GM19468 (cell line): ENCODE results near the gene ATXN1.
"Not testable (repeated sequence)": the region's sequence is repeated elsewhere in the genome, so short reads cannot be mapped to it uniquely, and the experiment has no call there.

Source experiments
- ATAC-seq: cut with Tn5 transposase; IDR thresholded peaks from one replicate; pipeline ENCODE4 v1.9.1; 2021; ENCODE audit warnings: mild to moderate bottlenecking, moderate library complexity, moderate number of reproducible peaks; ENCODE audit not compliant: unreplicated experiment; ENCODE audit errors: extremely low read depth

The ATXN1 gene

DNA sequence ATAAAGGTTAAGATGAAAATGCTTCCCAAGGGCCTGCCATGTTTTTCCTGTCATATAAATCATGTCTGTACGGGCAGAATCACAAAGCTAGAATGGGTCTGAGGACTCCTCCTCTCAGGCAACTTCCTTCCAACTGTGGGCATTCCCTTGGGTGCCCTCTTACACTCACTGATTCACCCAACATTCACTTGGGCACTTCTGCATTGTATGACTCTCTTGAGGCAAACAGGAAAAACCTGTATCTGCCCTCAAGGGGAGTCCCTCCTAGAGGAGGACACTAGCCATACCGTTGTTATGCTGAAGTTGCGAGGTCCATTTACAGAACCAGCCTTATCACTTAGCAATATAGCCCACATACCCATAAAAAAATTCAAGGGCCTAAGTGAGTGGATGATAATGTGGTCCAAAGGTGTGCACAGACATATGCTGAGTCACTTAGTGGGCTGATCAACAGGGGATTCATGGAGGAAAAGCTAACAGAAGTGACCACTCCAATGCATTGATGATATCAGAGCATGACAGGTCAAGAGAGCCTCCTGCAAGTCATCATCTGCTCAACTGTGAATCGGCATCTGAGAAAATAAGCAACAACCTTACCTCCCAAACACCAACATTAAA, 131.1 kb downstream of the ATXN1 start:
- ATAC-seq = no peak

DNA sequence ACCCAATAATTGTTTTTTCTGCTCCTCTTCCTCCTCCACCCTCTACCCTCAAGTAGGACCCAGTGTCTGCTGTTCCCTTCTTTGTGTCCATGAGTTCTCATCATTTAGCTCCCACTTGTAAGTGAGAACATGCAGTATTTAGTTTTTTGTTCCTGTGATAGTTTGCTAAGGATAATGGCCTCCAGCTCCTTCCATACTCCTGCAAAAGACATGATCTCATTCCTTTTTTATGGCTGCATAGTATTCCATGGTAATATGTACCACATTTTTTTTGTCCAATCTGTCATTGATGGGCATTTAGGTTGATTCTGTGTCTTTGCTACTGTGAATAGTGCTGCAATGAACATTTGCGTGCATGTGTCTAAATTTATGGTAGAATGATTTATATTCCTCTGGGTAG, 132.7 kb downstream of the ATXN1 start:
- not testable (repeated sequence) for ATAC-seq

DNA sequence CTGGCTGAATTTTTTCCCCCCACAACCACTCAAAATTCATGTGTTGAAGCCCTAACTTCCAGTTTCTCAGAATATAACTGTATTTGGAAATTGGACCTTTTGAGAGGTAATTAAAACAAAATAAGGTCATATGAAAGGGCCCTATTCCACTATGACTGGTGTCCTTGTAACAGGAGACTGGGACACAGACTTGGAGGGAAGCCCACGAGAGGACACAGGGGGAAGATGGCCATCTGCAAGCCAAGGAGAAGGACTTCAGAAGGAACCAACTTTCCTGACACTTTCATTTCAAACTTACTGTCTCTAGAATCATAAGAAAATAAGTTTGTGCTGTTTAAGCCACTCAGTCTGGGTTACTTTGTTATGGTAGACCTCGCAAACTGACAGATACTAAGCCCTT, 134.6 kb downstream of the ATXN1 start:
- no peak for ATAC-seq

DNA sequence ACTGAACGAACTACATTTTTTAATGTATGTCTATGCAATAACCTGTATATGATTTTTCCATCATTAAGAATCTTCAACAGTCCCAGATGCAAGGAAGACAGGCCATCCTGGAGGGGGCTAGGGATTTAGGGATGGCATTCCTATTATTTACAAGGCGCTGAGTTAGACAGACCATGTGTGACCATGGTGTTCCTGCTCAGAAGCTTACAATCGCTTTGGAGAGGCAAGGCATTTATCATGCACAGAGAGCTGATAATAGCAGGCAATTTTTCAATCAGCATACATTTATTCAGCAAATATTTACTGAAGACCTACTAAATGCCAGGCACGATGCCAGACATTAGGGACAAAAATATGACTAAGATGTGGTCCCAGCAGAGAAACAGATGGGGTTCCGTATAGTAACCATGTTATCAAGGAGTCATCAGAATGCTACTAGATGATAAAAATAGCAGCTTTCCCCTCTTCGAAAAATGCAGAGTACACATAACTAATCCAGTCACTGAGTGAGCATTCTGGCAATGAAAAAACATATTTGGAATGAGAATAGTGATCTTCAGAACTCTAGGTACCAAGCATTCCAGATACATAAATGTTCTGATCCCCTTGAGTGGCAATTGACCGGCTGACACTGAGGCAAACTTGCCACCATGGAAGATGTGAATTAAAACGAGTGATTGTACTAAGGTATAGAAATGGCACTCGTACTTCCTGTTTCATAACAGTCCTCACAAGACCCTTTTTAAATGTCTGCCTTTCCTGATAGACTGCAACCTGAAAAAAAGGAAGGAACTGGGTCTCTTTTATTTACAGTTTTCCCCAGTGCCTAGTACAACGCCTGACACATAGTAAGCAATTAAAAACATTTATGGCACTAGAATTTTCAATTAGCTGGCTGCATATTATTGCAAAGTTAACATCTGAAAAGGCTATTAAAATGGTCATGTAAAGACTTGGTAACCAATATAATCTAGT, 135.7 kb downstream of the ATXN1 start:
- no peak for ATAC-seq

DNA sequence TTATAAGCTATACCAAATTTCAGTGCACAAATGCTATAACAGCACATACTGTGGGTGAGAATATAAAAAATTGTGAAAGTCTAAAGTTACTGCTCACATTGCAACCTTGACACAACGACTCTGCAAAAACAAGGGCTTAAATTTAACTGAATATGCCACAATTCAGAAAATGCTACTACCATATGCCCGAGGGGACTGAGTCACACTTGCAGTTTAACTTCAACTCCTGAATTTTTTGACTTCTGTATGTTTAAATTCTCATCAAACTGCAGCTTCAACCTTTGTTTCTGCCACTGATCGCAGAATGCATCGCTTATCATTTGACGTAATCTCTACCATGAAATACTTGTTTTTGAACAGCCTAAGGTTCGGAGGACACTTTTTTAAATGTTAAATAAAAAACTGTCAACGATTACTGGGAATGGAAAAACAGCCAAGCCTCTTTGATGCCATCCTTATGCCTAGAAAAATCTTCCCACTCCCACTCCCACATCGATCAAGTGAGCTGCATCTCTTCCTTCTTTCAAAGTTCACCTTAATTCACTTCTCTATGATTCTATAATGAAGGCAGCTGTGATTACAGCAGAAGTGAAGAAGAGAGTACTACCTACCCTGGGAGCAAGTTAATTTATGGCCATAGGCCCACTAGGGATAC, 136.5 kb downstream of the ATXN1 start:
- ATAC-seq = no peak

DNA sequence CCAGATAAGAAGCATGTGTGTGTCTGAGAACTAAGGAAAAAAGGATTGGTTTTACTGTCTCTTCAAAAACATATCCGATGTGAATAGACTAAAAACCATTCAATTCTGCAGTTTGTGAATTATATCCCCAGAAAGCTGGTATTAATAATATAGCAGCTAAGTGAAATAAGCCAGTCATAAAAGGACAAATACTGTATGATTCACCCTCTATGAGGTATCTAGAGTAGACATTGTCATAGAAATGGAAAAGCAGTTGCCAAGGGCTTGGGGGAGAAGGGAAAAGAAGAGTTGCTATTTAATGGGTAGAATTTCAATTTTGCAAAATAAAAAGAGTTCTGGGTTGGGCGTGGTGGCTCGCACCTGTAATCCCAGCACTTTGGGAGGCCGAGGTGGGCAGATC, 137.5 kb downstream of the ATXN1 start:
- no peak for ATAC-seq

DNA sequence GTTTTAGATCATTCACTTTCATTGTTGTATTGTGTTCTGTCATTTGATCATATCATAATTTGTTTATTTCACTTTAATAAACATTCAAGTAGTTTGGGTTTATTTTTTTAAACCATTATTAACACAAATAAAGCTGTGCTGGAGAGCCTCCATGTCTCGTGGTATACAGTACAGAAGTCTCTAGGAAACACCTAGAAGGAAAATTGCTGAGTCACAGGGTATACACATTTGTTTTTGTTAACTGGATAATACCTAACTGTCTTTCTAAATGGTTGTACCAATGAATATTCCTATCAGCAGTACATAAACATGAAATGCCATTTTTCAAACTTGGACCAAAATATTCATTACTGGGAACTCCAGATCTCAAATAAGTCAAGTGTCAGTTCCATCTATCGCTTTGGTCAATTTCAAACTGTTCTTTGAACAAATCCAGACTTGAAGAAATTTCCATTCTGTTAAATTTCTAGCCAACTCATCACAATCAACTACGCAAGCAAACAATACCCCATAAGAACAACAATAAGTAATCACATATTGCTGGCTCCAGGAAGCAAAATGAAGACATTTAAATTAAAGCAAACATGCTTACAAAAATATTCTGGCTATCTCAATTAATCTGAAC, 138.1 kb downstream of the ATXN1 start:
- ATAC-seq = no peak

DNA sequence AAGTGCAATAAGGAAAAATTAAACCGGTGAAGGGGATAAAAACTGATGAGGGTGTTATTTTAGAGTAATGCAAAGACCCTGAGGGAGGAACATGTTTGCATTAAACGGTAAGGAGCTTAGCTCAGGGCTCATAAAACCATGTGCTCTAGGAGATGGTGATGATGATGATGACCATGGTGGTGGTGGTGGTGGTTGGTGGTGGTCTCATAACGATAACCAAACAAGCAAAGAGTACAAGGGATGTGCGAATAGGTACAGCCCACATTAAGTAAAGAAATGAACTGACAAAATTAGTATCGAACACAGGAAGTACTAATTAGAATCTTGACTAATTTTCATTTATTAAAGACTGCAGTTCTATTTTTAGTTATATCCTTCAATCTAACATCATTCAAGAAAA, 139.1 kb downstream of the ATXN1 start:
- ATAC-seq = no peak

DNA sequence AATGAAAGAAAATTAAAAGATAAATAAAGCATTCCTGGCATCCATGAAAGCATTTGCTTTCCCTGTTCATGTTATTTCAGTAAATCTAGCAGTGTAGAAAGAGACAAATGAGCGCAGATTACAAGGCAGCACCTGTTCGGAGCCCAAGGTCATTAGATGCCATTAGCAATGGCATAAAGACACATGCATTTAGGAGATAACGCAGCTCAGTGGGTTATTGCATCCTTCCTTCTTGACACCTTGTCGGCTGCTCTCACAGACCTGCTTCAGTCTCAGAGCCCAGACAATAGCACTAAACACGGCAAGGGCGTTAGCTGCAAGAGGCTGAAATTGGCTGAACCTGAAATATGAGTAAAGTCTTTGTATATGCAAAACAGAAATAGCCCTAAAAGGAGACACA, 140.3 kb downstream of the ATXN1 start:
- no peak for ATAC-seq

DNA sequence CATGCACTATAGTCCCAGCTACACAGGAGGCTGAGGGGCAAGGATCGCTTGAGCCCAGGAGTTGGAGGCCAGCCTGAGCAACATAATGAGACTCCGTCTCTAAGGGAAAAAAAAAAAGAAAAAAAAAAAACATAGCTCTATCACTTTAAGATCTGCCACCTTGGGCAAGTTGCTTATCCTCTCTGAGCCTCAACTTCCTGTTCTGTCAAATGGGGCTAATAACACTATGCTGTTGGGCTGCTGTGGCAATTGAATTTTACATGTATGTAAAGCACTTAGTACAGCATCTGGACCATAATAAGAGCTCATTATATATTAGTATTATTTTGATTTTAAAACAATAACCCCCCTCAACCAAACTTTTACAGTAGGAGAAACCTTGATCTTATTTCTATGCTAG, 141.5 kb downstream of the ATXN1 start:
- no peak for ATAC-seq

DNA sequence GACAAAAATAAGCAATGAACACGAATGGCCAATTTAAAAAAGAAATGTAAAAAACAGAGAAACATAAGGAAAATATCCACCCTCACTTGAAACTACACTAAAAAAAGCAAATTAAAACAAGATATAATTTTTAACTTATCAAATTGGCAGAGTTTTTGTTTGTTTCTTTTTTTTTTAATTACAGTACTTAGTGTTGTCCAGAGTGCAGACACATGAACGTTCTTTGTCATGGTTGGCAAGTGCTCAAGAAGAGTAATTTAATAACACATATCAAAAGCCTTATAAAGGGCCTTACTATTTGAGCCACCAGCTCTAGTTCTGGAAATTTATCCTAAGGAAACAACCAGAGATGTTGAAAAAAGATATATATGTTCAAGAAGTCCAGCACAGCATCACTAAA, 142.3 kb downstream of the ATXN1 start:
- ATAC-seq = no peak

DNA sequence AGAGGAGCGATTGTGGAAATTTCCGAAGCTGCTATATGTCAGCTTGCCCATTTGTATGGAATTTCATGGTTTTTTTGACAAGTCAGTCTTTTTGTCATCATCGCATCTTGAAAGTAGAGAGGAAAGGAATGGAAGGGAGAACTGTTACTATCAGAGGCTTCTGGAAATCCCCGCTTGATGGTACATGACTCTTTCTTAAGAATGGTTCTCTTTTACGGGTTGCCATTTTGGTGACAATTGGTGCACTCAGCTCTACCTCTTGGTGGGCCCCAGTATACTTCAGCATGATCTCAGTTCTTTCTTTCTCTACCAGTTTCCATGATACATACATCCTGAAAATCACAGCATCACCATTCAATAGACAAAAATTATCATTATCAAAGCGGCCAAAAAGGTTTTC, 146.0 kb downstream of the ATXN1 start:
- not testable (repeated sequence) for ATAC-seq

DNA sequence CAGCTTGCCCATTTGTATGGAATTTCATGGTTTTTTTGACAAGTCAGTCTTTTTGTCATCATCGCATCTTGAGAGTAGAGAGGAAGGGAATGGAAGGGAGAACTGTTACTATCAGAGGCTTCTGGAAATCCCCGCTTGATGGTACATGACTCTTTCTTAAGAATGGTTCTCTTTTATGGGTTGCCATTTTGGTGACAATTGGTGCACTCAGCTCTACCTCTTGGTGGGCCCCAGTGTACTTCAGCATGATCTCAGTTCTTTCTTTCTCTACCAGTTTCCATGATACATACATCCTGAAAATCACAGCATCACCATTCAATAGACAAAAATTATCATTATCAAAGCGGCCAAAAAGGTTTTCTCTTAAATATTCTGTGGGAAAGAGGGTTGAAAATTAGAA, 147.1 kb downstream of the ATXN1 start:
- not testable (repeated sequence) for ATAC-seq

DNA sequence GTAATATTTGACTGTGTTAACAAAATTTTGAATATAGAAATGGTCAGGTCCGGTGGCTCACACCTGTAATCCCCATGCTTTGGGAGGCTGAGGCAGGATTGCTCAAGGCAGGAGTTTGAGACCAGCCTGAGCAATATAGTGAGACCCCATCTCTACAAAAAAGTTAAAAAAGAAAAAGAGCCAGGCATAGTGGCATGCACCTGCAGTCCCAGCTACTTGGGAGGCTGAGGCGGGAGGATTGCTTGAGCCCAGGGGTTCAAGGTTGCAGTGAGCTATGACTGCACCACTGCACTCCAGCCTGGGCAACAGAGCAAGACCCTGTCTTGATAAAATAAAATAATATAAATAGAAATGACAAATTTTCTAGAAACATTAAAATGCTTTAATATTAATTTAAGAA, 147.8 kb downstream of the ATXN1 start:
- ATAC-seq = not testable (repeated sequence)

DNA sequence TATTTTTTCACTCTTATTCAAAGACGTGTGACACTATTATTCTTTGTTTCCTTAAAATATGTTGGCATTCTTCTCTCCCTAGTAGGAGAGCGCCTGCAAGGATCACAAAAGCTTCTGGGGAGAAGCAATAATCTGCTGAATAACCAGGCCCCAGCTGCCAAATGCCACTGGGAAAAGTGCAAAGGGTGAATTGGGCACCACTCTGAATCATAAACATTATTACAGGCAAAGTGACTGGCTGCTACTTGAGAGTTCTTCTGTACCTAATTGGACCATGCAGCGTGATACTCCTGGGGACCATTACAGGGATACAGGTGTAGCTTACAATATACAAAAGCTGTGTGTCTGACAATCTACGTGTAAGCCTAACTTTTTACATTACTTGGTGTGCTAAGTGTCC, 152.8 kb downstream of the ATXN1 start:
- ATAC-seq = no peak

DNA sequence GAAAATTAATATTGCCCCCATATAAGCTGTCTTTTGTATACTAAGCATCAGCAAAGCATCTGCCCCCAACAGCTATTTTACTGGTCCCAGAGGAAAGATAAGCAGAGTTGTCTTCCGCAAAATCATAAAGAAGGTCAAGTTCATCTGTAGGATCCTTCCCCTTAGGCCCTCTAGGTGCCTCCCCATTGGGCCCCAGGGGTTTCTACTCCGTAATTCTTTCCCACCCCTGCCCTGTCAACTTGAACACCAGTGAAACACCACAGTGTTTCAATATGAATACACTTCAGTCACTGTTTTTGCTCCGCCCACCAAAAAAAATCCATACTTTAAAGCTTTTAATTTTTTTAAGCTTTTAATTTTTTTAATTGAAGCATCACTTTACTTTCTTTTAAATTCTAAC, 159.2 kb downstream of the ATXN1 start:
- ATAC-seq = peak; percentile 67

DNA sequence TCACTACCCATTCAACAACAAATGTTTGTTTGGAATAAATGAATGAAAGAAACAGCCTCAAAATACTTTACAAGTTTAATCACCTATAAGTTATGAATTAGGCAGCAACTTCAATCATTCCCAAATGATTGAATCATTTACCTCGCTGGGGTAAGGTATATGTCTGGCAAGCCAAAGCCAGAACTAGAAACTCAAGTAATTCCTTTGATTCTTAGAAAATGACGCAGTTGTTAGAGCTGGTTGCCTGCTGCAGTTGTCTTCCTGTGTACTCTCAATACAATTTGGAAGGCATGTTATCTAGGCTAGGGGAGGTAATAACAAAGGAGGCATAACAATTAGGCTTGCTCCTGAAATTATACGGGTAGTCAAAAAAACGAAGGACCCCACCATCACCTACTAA, 160.6 kb downstream of the ATXN1 start:
- no peak for ATAC-seq

DNA sequence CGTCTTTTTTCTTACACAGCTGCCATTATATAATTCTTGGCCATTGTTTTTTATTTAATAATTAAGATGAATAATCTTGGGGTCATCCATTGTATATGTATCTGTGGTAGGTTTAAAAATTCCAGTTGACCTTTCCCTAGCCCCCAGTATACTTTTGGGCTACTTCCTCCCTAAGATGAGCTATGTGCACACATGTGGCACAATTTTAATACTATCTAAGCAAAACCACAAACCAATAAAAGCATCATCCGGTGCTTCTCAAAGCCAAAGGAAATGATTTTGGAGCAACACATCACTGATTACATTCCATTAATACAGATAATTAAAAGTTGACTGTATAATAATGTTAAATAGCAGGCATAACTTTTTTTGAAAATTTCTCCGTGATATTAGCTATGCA, 161.2 kb downstream of the ATXN1 start:
- no peak for ATAC-seq

DNA sequence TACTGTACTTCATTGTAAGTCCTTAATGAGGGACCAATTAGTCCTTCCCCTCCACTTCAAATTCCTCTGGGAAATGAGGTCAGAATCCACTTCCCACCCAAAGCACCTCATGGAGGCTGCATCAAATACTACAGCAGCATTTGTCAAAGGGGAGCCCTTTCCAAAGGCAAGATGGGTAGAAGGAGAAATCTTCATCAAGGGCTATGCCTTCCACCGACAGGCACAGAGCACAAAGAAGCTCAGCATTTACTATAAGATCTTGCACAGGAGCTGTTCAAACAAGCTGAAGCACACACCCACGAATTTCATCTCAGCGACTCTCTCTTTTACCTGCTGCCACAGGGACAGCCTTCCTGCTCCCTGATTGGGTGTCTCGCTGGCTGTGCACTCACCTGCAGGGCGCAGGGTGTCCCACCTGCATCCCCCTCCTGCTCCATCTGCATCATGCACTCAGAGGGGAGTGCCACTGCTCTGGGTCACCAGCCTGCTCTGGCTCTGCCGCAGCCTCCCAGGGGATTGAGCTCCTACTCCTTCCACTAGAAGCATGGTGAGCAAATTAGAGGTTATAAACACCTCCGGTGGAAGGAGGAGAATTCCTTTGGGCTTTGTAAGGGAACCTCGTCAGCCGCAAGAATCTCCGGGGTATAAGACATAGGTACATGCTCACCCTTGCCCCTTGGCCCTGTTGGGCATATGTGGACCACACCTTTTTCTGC, 164.5 kb downstream of the ATXN1 start:
- no peak for ATAC-seq

DNA sequence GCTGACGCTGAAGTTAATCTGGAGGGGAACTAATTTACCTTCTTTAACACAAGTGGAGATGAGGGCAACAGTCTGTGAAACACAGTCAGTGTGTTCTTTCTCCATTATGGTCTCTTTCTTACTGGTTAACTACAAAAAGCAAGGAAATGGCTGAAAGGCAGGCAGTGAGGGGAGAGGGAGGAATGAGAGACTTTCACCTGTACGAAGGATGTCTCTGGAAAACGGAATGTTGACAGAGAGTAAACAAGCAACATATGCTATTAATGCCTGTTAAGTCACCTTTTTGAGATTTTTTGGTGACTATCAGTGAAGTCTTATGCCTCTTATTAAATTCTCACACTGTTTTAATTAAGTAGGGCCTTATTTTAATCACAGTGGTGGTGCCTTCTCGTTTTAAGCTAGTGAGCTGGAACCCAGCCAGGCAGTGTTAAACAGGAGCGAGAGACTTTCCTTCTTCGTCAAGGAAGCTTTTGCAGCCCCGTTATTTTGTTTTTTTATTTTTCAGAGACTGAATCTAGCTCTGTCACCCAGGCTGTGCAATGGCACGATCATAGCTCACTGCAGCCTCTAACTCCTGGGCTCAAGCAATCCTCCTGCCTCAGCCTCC, 165.6 kb downstream of the ATXN1 start:
- ATAC-seq = no peak
